HCT116 (cell line): Measurements from ENCODE around the gene DCTN3. TPM values are rescaled to one million over a fixed set of nuclear protein-coding genes. Genes with fewer than 3 reads are reported as not detected.

Experiments used
- ATAC-seq: fragments of 200-7000 bp; cut with Tn5 transposase; 2 replicates; pipeline ENCODE4 v1.9.1; 2020; ENCODE audit warnings: mild to moderate bottlenecking, moderate library complexity
- BruUV-seq: library from RNA; stranded (reverse); fragments of 400-500 nt; replicated peaks from 2 replicates; lab custom pipeline; 2021; lab: Mats Ljungman, UMichigan
- CTCF ChIA-PET: fragments of 300-600 bp; sonication (Branson Sonifier 250); formaldehyde crosslinking; loops from one replicate; lab custom pipeline; 2021; ENCODE audit warnings: antibody characterized with exemption; lab: Charles Lee
- POLR2A ChIA-PET: fragments of 300-600, 350-600 bp; sonication (Branson Sonifier 250); formaldehyde crosslinking; loops from one replicate; lab custom pipeline; 2021; ENCODE audit warnings: antibody characterized with exemption; lab: Charles Lee
- RAD21 ChIA-PET, 2 experiments: fragments of 300-600 bp; sonication (Branson Sonifier 250); formaldehyde crosslinking; loops; one replicate each; lab custom pipeline; 2023; ENCODE audit warnings: low total read pairs in 2 of 2; ENCODE audit not compliant: uncharacterized antibody in 2 of 2, unreplicated experiment in 2 of 2, low non-redundant PET in 1 of 2; lab: Charles Lee
- DNase-seq: peaks from one replicate; pipeline ENCODE4 v3.0.0-alpha.2; 2010; ENCODE audit warnings: low read depth, low spot score
- H2AFZ ChIP-seq: fragments of 200-600 bp; shearing (Covaris generic), sonication (generic); 2 replicates; pipeline ENCODE4 v1.6.1; 2017; ENCODE audit warnings: low read depth, mixed run types, mixed read lengths, antibody characterized with exemption, low read length; ENCODE audit not compliant: poor library complexity, severe bottlenecking
- H3K27ac ChIP-seq: 2 replicates; pipeline ENCODE4 v1.5.1; 2012; ENCODE audit warnings: low read depth, low read length
- H3K27me3 ChIP-seq: fragments of 200-600 bp; sonication (generic); 2 replicates; pipeline ENCODE4 v1.6.1; 2016; ENCODE audit warnings: mixed run types, low read length, mixed read lengths; ENCODE audit not compliant: insufficient read depth
- H3K36me3 ChIP-seq, 2 experiments: fragments of 200-500 bp in 1 of 2; fragments of 200-600 bp in 1 of 2; sonication (Bioruptor generic) in 1 of 2; sonication (generic) in 1 of 2; 2 replicates each; pipeline versions ENCODE4 v1.5.1 to v1.6.1; 2014 to 2016; ENCODE audit warnings: low read length in 2 of 2, inconsistent platforms in 1 of 2, mixed read lengths in 1 of 2, mixed run types in 1 of 2; ENCODE audit not compliant: insufficient read depth in 2 of 2, control insufficient read depth in 1 of 2
- H3K4me1 ChIP-seq, 2 experiments: fragments of 200-600 bp in 1 of 2; sonication (generic) in 1 of 2; 2 replicates each; pipeline versions ENCODE4 v1.5.1 to v1.6.1; 2012 to 2017; ENCODE audit warnings: low read length in 2 of 2, inconsistent platforms in 1 of 2, mild to moderate bottlenecking in 1 of 2, mixed read lengths in 1 of 2, mixed run types in 1 of 2, moderate library complexity in 1 of 2; ENCODE audit not compliant: insufficient read depth in 2 of 2, control insufficient read depth in 1 of 2
- H3K4me2 ChIP-seq: fragments of 200-600 bp; sonication (generic); 2 replicates; pipeline ENCODE4 v1.6.1; 2017; ENCODE audit warnings: mixed run types, low read length, mixed read lengths
- H3K4me3 ChIP-seq, 2 experiments: fragments of 200-600 bp in 1 of 2; sonication (generic) in 1 of 2; replicated peaks in 1 of 2; 2 replicates each; pipeline ENCODE4 v1.5.1; 2011 to 2016; ENCODE audit warnings: low read length in 2 of 2, control low read depth in 1 of 2, low read depth in 1 of 2, mild to moderate bottlenecking in 1 of 2, mixed read lengths in 1 of 2, mixed run types in 1 of 2
- H3K79me2 ChIP-seq: fragments of 200-600 bp; sonication (generic); 2 replicates; pipeline ENCODE4 v1.6.1; 2017; ENCODE audit warnings: mild to moderate bottlenecking, mixed run types, low read length, moderate library complexity, mixed read lengths; ENCODE audit not compliant: insufficient read depth
- H3K9ac ChIP-seq: fragments of 200-600 bp; sonication (generic); 2 replicates; pipeline ENCODE4 v1.6.1; 2016; ENCODE audit warnings: low read length, mixed read lengths
- H3K9me2 ChIP-seq: fragments of 200-600 bp; sonication (generic), shearing (Covaris generic); 2 replicates; pipeline ENCODE4 v1.6.1; 2017; ENCODE audit warnings: mixed run types, mild to moderate bottlenecking, moderate library complexity; ENCODE audit not compliant: insufficient read depth
- H3K9me3 ChIP-seq, 2 experiments: fragments of 200-500 bp in 1 of 2; fragments of 200-600 bp in 1 of 2; sonication (Bioruptor generic) in 1 of 2; sonication (generic) in 1 of 2; 2 replicates each; pipeline ENCODE4 v1.6.1; 2014 to 2017; ENCODE audit warnings: low read length in 2 of 2, mixed read lengths in 2 of 2, inconsistent platforms in 1 of 2, low read depth in 1 of 2, mild to moderate bottlenecking in 1 of 2, mixed run types in 1 of 2, moderate library complexity in 1 of 2; ENCODE audit not compliant: control insufficient read depth in 1 of 2, insufficient read depth in 1 of 2
- H4K20me1 ChIP-seq: fragments of 200-600 bp; sonication (generic), shearing (Covaris generic); 2 replicates; pipeline ENCODE4 v1.6.1; 2017; ENCODE audit warnings: mixed run types, mild to moderate bottlenecking, moderate library complexity; ENCODE audit not compliant: insufficient read depth
- CBX3 ChIP-seq: IDR thresholded peaks from 2 replicates; pipeline ENCODE4 v1.6.1; 2012; ENCODE audit warnings: low read depth
- EGR1 ChIP-seq: IDR thresholded peaks from 2 replicates; pipeline ENCODE4 v1.6.1; 2012; ENCODE audit warnings: low read depth
- EZH2phosphoT487 ChIP-seq: fragments of 200-600 bp; IDR thresholded peaks from 2 replicates; pipeline ENCODE4 v1.6.1; 2018; ENCODE audit warnings: antibody characterized with exemption, borderline replicate concordance
- FOSL1 ChIP-seq: IDR thresholded peaks from 2 replicates; pipeline ENCODE4 v1.6.1; 2012; ENCODE audit warnings: low read depth
- JUND ChIP-seq: IDR thresholded peaks from 2 replicates; pipeline ENCODE4 v1.6.1; 2012
- POLR2A ChIP-seq: IDR thresholded peaks from 2 replicates; pipeline ENCODE4 v1.7.0; 2011; ENCODE audit warnings: borderline replicate concordance; ENCODE audit not compliant: insufficient read depth, insufficient read length; ENCODE audit errors: extremely low read depth
- POLR2AphosphoS5 ChIP-seq: IDR thresholded peaks from 2 replicates; pipeline ENCODE4 v1.6.1; 2011; ENCODE audit warnings: mild to moderate bottlenecking, low read depth, low read length, moderate library complexity
- RAD21 ChIP-seq: IDR thresholded peaks from 2 replicates; pipeline ENCODE4 v1.6.1; 2012; ENCODE audit warnings: low read depth, mild to moderate bottlenecking
- SIN3A ChIP-seq: IDR thresholded peaks from 2 replicates; pipeline ENCODE4 v1.6.1; 2012; ENCODE audit warnings: low read depth
- SP1 ChIP-seq: IDR thresholded peaks from 2 replicates; pipeline ENCODE4 v1.6.1; 2012; ENCODE audit warnings: low read depth
- SRF ChIP-seq: IDR thresholded peaks from 2 replicates; pipeline ENCODE4 v1.6.1; 2012; ENCODE audit warnings: low read depth
- TCF7L2 ChIP-seq: IDR thresholded peaks from 2 replicates; pipeline ENCODE4 v1.7.0; 2011; ENCODE audit warnings: borderline replicate concordance, inconsistent platforms; ENCODE audit not compliant: insufficient read depth, insufficient read length; ENCODE audit errors: extremely low read depth
- YY1 ChIP-seq: IDR thresholded peaks from 2 replicates; pipeline ENCODE4 v1.6.1; 2011; ENCODE audit warnings: low read length, low read depth, moderate library complexity, mild to moderate bottlenecking; ENCODE audit not compliant: insufficient replicate concordance; ENCODE audit errors: extremely low read depth
- ZFX ChIP-seq: fragments of 450-650 bp; IDR thresholded peaks from 2 replicates; pipeline ENCODE4 v1.6.1; 2017
- ZNF274 ChIP-seq: fragments of 200-500 bp; sonication (Bioruptor generic); IDR thresholded peaks from 2 replicates; pipeline ENCODE4 v1.6.1; 2014; ENCODE audit warnings: mild to moderate bottlenecking, low read depth, low read length, inconsistent platforms
- intact Hi-C: fragments of 100-400 bp; cut with micrococcal nuclease; formaldehyde crosslinking; loops from 2 replicates; pipeline ENCODE4 v1.10.0; 2022
- total RNA-seq: library from RNA; stranded (reverse); gene quantifications from one replicate; pipeline ENCODE4 v1.2.1, GENCODE V29; 2021; ENCODE audit not compliant: unreplicated experiment
- TF ChIP-seq, protein P1 (sequence below): IDR thresholded peaks from 2 replicates; pipeline ENCODE4 v1.6.1; 2012
- TF ChIP-seq, protein P2 (sequence below): IDR thresholded peaks from 2 replicates; pipeline ENCODE4 v1.6.1; 2011; ENCODE audit warnings: mild to moderate bottlenecking, low read length, moderate library complexity; ENCODE audit not compliant: insufficient replicate concordance; ENCODE audit errors: extremely low read depth
- TF ChIP-seq, protein P3 (sequence below): IDR thresholded peaks from 2 replicates; pipeline ENCODE4 v1.6.1; 2012; ENCODE audit warnings: low read depth

Gene DCTN3
- total RNA-seq, 1 experiment from 2014 or later: 64.0 TPM

DNA sequence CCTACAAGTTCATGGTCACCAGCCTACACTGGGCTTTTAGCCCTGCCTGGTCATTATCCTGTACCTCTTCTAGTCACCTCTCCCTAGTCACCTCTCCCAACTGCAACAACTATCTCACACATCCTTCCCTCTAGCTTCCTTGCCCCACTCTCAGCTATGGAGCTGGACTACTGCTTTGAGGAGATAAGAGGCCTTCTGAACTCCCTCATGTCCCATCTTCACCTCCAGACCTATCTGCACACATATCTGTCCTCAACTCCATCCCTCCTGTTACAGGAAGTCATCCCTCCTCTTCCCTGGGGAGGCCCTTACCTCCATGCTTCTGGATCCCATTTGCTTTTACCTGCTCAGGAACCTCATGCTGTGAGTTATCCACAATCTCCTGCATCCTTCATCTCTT lies 14.1 kb downstream of the DCTN3 start:
- Histone ChIP-seq H2AFZ (no peak overlapping the region), H3K27me3 (no peaks in the 10 kb centered on the region), H3K4me1 (peaks cover 0 to 18% of the 10 kb centered on the region in 2 experiments; a peak in 2 of 4 replicates), H3K9ac (no peak overlapping the region), H3K79me2 (peaks cover 9% of the 10 kb centered on the region; the same call in 1 of the 2 replicates), H4K20me1 (no peaks in the 10 kb centered on the region), H3K36me3 (no peaks in the 10 kb centered on the region), H3K27ac (no peak overlapping the region), H3K9me2 (no peaks in the 10 kb centered on the region), H3K4me2 (no peak overlapping the region), H3K4me3 (no peak overlapping the region), H3K9me3 (no peaks in the 10 kb centered on the region)
- RAD21 ChIA-PET: no interaction called here
- TF ChIP-seq RAD21 (no peak), TCF7L2 (no peak), EZH2phosphoT487 (no peak), SRF (no peak), SIN3A (no peak), YY1 (no peak), POLR2A (no peak), JUND (no peak), EGR1 (no peak), POLR2AphosphoS5 (no peak), CBX3 (no peak), SP1 (no peak), FOSL1 (no peak), ZFX (no peak), ZNF274 (no peak)
- TF ChIP-seq, protein P1, sequence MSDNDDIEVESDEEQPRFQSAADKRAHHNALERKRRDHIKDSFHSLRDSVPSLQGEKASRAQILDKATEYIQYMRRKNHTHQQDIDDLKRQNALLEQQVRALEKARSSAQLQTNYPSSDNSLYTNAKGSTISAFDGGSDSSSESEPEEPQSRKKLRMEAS: no peak
- TF ChIP-seq, protein P2, sequence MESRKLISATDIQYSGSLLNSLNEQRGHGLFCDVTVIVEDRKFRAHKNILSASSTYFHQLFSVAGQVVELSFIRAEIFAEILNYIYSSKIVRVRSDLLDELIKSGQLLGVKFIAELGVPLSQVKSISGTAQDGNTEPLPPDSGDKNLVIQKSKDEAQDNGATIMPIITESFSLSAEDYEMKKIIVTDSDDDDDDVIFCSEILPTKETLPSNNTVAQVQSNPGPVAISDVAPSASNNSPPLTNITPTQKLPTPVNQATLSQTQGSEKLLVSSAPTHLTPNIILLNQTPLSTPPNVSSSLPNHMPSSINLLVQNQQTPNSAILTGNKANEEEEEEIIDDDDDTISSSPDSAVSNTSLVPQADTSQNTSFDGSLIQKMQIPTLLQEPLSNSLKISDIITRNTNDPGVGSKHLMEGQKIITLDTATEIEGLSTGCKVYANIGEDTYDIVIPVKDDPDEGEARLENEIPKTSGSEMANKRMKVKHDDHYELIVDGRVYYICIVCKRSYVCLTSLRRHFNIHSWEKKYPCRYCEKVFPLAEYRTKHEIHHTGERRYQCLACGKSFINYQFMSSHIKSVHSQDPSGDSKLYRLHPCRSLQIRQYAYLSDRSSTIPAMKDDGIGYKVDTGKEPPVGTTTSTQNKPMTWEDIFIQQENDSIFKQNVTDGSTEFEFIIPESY: no peak
- TF ChIP-seq, protein P3, sequence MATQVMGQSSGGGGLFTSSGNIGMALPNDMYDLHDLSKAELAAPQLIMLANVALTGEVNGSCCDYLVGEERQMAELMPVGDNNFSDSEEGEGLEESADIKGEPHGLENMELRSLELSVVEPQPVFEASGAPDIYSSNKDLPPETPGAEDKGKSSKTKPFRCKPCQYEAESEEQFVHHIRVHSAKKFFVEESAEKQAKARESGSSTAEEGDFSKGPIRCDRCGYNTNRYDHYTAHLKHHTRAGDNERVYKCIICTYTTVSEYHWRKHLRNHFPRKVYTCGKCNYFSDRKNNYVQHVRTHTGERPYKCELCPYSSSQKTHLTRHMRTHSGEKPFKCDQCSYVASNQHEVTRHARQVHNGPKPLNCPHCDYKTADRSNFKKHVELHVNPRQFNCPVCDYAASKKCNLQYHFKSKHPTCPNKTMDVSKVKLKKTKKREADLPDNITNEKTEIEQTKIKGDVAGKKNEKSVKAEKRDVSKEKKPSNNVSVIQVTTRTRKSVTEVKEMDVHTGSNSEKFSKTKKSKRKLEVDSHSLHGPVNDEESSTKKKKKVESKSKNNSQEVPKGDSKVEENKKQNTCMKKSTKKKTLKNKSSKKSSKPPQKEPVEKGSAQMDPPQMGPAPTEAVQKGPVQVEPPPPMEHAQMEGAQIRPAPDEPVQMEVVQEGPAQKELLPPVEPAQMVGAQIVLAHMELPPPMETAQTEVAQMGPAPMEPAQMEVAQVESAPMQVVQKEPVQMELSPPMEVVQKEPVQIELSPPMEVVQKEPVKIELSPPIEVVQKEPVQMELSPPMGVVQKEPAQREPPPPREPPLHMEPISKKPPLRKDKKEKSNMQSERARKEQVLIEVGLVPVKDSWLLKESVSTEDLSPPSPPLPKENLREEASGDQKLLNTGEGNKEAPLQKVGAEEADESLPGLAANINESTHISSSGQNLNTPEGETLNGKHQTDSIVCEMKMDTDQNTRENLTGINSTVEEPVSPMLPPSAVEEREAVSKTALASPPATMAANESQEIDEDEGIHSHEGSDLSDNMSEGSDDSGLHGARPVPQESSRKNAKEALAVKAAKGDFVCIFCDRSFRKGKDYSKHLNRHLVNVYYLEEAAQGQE: no peak
- intact Hi-C loops: loop anchor here (10.0 kb wide), 1 partner anchor 351 kb away; no protein-coding TSS in a partner anchor
- DNase-seq (no peak), ATAC-seq (no peak)
- POLR2A ChIA-PET: no interaction called here
- CTCF ChIA-PET: interaction anchor here (1.5 to 2.4 kb wide), 3 partner anchors 15 to 202 kb away, joined by 5 to 7 read pairs (median 6); no protein-coding TSS in a partner anchor
- BruUV-seq: no TSS peak
